Right hindlimb (tissue), 1 donor: Measurements from ENCODE around the gene FOXE3.

Source experiments
- DNase-seq: peaks from one replicate; pipeline ENCODE4 v3.0.0-alpha.2; 2018

FOXE3 gene

GRCh38 chr1:47415728-47416318, at the start of gene FOXE3:
Gene FOXE3, plus strand, starts transcription at chr1:47416285. Its CDS starts 31 bp downstream, at chr1:47416316.
- DNase-seq = no peak

GRCh38 chr1:47367651-47368050, 48.4 kb upstream of the FOXE3 start:
- no peak for DNase-seq

GRCh38 chr1:47371016-47371517, 45.0 kb upstream of the FOXE3 start:
- DNase-seq = no peak

GRCh38 chr1:47374501-47374900, 41.6 kb upstream of the FOXE3 start:
- no peak for DNase-seq

- no peak for DNase-seq
These were observed 37.9 kb upstream of the FOXE3 start for GRCh38 chr1:47378147-47378546.

- no peak for DNase-seq
These were observed 35.4 kb upstream of the FOXE3 start for GRCh38 chr1:47380699-47381098.

GRCh38 chr1:47382399-47382983, 33.6 kb upstream of the FOXE3 start:
- DNase-seq = no peak

GRCh38 chr1:47384083-47384482, 32.0 kb upstream of the FOXE3 start:
- DNase-seq = no peak

GRCh38 chr1:47385020-47385419, 31.1 kb upstream of the FOXE3 start:
- no peak for DNase-seq

GRCh38 chr1:47386268-47386667, 29.8 kb upstream of the FOXE3 start:
- no peak for DNase-seq

GRCh38 chr1:47388030-47388890, 27.8 kb upstream of the FOXE3 start:
- DNase-seq = peak; percentile 51

GRCh38 chr1:47388891-47389238, 27.2 kb upstream of the FOXE3 start:
- peak; percentile 75 for DNase-seq

GRCh38 chr1:47389731-47390130, 26.4 kb upstream of the FOXE3 start:
- no peak for DNase-seq

- DNase-seq = no peak
These were observed 25.2 kb upstream of the FOXE3 start for GRCh38 chr1:47390843-47391242.

- DNase-seq = no peak
These were observed 22.9 kb upstream of the FOXE3 start for GRCh38 chr1:47393141-47393540.

- DNase-seq = no peak
These were observed 20.7 kb upstream of the FOXE3 start for GRCh38 chr1:47395433-47395832.

- no peak for DNase-seq
These were observed 19.4 kb upstream of the FOXE3 start for GRCh38 chr1:47396671-47397196.

- DNase-seq = no peak
These were observed 16.8 kb upstream of the FOXE3 start for GRCh38 chr1:47399138-47399845.

GRCh38 chr1:47399846-47400155, 16.3 kb upstream of the FOXE3 start:
- DNase-seq = no peak

GRCh38 chr1:47401761-47402160, 14.3 kb upstream of the FOXE3 start:
- DNase-seq = no peak

- no peak for DNase-seq
These were observed 13.5 kb upstream of the FOXE3 start for GRCh38 chr1:47402591-47402990.

GRCh38 chr1:47403321-47403910, 12.7 kb upstream of the FOXE3 start:
- no peak for DNase-seq

- DNase-seq = no peak
These were observed 10.4 kb upstream of the FOXE3 start for GRCh38 chr1:47405697-47406096.
